GM10248 (cell line): ENCODE data around the gene EGLN2.

Experiments used
- CTCF ChIA-PET: fragments of 300-600 bp; sonication (Branson Sonifier 250); formaldehyde crosslinking; extraction: SDS; loops from one replicate; lab custom pipeline; 2021; ENCODE audit warnings: antibody characterized with exemption; lab: Yijun Ruan, JAX
- POLR2A ChIA-PET: fragments of 350-650 bp; sonication (Branson Sonifier 250); formaldehyde crosslinking; extraction: SDS; loops from one replicate; lab custom pipeline; 2020; ENCODE audit warnings: antibody characterized with exemption; lab: Yijun Ruan, JAX
- DNase-seq: peaks from one replicate; pipeline ENCODE4 v3.0.0; 2012; ENCODE audit errors: extremely low spot score
- CTCF ChIP-seq: IDR thresholded peaks from 2 replicates; pipeline ENCODE4 v1.5.1; 2012; ENCODE audit warnings: mild to moderate bottlenecking, low read depth; ENCODE audit errors: extremely low read depth, missing control alignments, control extremely low read depth

Gene EGLN2

GRCh38 chr19:40755248-40755624 is 43.8 kb upstream of the EGLN2 start:
- DNase-seq: no peak
- ChIA-PET CTCF (interaction anchor here (1.2 to 2.0 kb wide), 3 partner anchors 11 to 92 kb away, joined by 3 to 9 read pairs (median 3); no protein-coding TSS in a partner anchor), POLR2A (interaction anchor here (0.6 to 1.2 kb wide), 5 partner anchors 11 to 1104 kb away, joined by 3 to 9 read pairs (median 4); partner anchors contain the start of gene EGLN2)
- TF ChIP-seq CTCF: no peak

- POLR2A ChIA-PET: interaction anchor here (0.6 kb wide), 1 partner anchor 536 kb away, joined by 3 read pairs; no protein-coding TSS in a partner anchor
- CTCF ChIA-PET: interaction anchor here (1.2 to 2.0 kb wide), 3 partner anchors 12 to 93 kb away, joined by 3 to 9 read pairs (median 3); no protein-coding TSS in a partner anchor
These were observed 43.2 kb upstream of the EGLN2 start for GRCh38 chr19:40755791-40756190.

GRCh38 chr19:40756502-40757110 is 42.4 kb upstream of the EGLN2 start:
- ChIA-PET POLR2A (interaction anchor here (0.7 kb wide), 1 partner anchor 29 kb away, joined by 4 read pairs; no protein-coding TSS in a partner anchor), CTCF (interaction anchor here (1.0 to 1.5 kb wide), 3 partner anchors 10 to 22 kb away, joined by 3 read pairs; partner anchors contain the start of gene RAB4B)
- no peak for TF ChIP-seq CTCF
- DNase-seq: no peak

More at GRCh38 chr19:40755791-40756190, 43.2 kb upstream of the EGLN2 start:
- TF ChIP-seq CTCF: no peak
- no peak for DNase-seq

- no peak for DNase-seq
- CTCF ChIA-PET: interaction anchor here (0.9 to 1.6 kb wide), 3 partner anchors 13 to 95 kb away, joined by 3 to 5 read pairs (median 4); no protein-coding TSS in a partner anchor
- POLR2A ChIA-PET: interaction anchor here (1.2 kb wide), 1 partner anchor 40 kb away, joined by 3 read pairs; the partner anchor contains the start of gene EGLN2
- no peak for TF ChIP-seq CTCF
These were observed 40.5 kb upstream of the EGLN2 start for GRCh38 chr19:40758491-40758890.

- DNase-seq: no peak
- TF ChIP-seq CTCF: no peak
- ChIA-PET POLR2A (interaction anchor here (0.7 kb wide), 1 partner anchor 9 kb away, joined by 5 read pairs; no protein-coding TSS in a partner anchor), CTCF (interaction anchor here (1.5 to 1.6 kb wide), 2 partner anchors 19 to 47 kb away, joined by 5 to 6 read pairs; partner anchors contain the start of gene RAB4B)
These were observed 39.6 kb upstream of the EGLN2 start for GRCh38 chr19:40759352-40759751.

GRCh38 chr19:40762754-40763470 is 36.1 kb upstream of the EGLN2 start:
- ChIA-PET POLR2A (interaction anchor here (0.5 kb wide), 1 partner anchor 31 kb away, joined by 5 read pairs; no protein-coding TSS in a partner anchor), CTCF (interaction anchor here (1.1 to 1.7 kb wide), 2 partner anchors 9 to 128 kb away, joined by 3 to 5 read pairs; no protein-coding TSS in a partner anchor)
- TF ChIP-seq CTCF: no peak
- no peak for DNase-seq
